ENCODE measurements around the gene FSD1L. TPM values are rescaled to one million over a fixed set of nuclear protein-coding genes. Genes with fewer than 3 reads are reported as not detected.

Gene FSD1L
- polyA plus RNA-seq, 3 donors, result 0.96 to 3.2 (median 1.5) TPM

- Histone ChIP-seq H3K9me3 (replicated peaks in 1 of 2; ENCODE audit: control insufficient read depth in 1 of 2, insufficient read depth in 1 of 2, low read length in 2 of 2) (no peaks in the 10 kb centered on the region), H2AFZ (ENCODE audit: insufficient read depth, low read depth, low read length, poor library complexity, severe bottlenecking) (no peak overlapping the region), H3K79me2 (ENCODE audit: insufficient read depth, low read length) (no peaks in the 10 kb centered on the region), H3K27me3 (ENCODE audit: control insufficient read depth in 2 of 2, insufficient read depth in 2 of 2, low read length in 2 of 2) (no peaks in the 10 kb centered on the region), H3K27ac (ENCODE audit: low read depth in 1 of 2, low read length in 2 of 2) (no peak overlapping the region), H3K36me3 (replicated peaks in 1 of 2; ENCODE audit: control insufficient read depth in 1 of 2, insufficient read depth in 2 of 2, low read length in 2 of 2) (peaks cover 4 to 23% of the 10 kb centered on the region in 2 donors), H4K20me1 (ENCODE audit: insufficient read depth, low read length) (no peaks in the 10 kb centered on the region), H3K4me2 (replicated peaks; ENCODE audit: extremely low read depth, low read length, poor library complexity, severe bottlenecking) (no peak overlapping the region), H3K4me1 (ENCODE audit: control insufficient read depth in 1 of 2, insufficient read depth in 2 of 2, low read length in 2 of 2) (no peaks in the 10 kb centered on the region), H3K9ac (ENCODE audit: insufficient read depth, low read length, poor library complexity, severe bottlenecking) (no peak overlapping the region), H3K4me3 (replicated peaks in 1 of 3; ENCODE audit: low read depth in 2 of 3, low read length in 3 of 3) (no peak overlapping the region)
- Mint-ChIP-seq H3K27me3 (ENCODE audit: low read depth in 3 of 3) (no peaks in the 10 kb centered on the region), H3K36me3 (peaks cover 38 to 51% of the 10 kb centered on the region in 2 donors), H3K9me3 (peaks cover 0 to 3% (median 1%) of the 10 kb centered on the region in 7 donors), H3K4me1 (no peaks in the 10 kb centered on the region), H3K4me3 (no peak overlapping the region), H3K27ac (no peak overlapping the region)
- WGBS (ENCODE audit: insufficient coverage), result 100% methylated on average over 1 of the region's 3 CpGs
- intact Hi-C loops (cut with micrococcal nuclease), result no loop called here
- no peak for TF ChIP-seq CTCF (IDR thresholded peaks at IDR 0.05)
- no peak for DNase-seq
Observed at GRCh38 chr9:105466898-105467455, 19.1 kb downstream of the FSD1L start.

DNA sequence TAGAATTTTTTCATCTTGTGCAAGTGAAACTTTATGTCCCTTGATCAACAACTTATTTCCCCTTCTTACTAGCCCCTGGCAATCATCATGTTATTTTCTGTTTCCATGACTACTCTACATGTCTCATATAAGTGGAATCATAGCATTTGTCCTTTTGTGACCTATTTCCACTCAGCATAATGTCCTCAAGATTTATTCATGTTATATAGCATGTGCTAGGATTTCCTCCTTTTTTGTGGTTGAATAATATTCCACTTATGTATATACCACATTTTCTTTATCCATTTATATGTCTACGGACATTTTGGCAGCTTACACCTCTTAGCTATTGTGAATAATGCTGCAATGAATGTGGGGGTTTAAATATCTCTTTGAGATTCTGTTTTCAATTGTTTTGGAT lies 21.0 kb downstream of the FSD1L start:
- no peak overlapping the region for H3K4me3 Mint-ChIP-seq
- intact Hi-C loops (cut with micrococcal nuclease), result no loop called here
- no peaks in the 10 kb centered on the region for H3K4me1 ChIP-seq (ENCODE audit: control insufficient read depth in 1 of 2, insufficient read depth in 2 of 2, low read length in 2 of 2)
- H3K27me3 ChIP-seq (ENCODE audit: control insufficient read depth in 2 of 2, insufficient read depth in 2 of 2, low read length in 2 of 2), result no peaks in the 10 kb centered on the region
- peaks cover 0 to 3% (median 1%) of the 10 kb centered on the region in 7 donors for H3K9me3 Mint-ChIP-seq
- no CpG with 5 or more reads among the region's 1 CpG for WGBS (ENCODE audit: insufficient coverage)
- no peaks in the 10 kb centered on the region for H4K20me1 ChIP-seq (ENCODE audit: insufficient read depth, low read length)
- H3K79me2 ChIP-seq (ENCODE audit: insufficient read depth, low read length), result no peaks in the 10 kb centered on the region
- no peaks in the 10 kb centered on the region for H3K27me3 Mint-ChIP-seq (ENCODE audit: low read depth in 3 of 3)
- peaks cover 4 to 23% of the 10 kb centered on the region in 2 donors for H3K36me3 ChIP-seq (replicated peaks in 1 of 2; ENCODE audit: control insufficient read depth in 1 of 2, insufficient read depth in 2 of 2, low read length in 2 of 2)
- H2AFZ ChIP-seq (ENCODE audit: insufficient read depth, low read depth, low read length, poor library complexity, severe bottlenecking), result no peak overlapping the region
- H3K4me3 ChIP-seq (replicated peaks in 1 of 3; ENCODE audit: low read depth in 2 of 3, low read length in 3 of 3), result no peak overlapping the region
- no peak overlapping the region for H3K9ac ChIP-seq (ENCODE audit: insufficient read depth, low read length, poor library complexity, severe bottlenecking)
- peaks cover 38 to 53% of the 10 kb centered on the region in 2 donors for H3K36me3 Mint-ChIP-seq
- no peak overlapping the region for H3K27ac ChIP-seq (ENCODE audit: low read depth in 1 of 2, low read length in 2 of 2)
- DNase-seq, result no peak
- TF ChIP-seq CTCF (IDR thresholded peaks at IDR 0.05), result no peak
- H3K4me1 Mint-ChIP-seq, result no peaks in the 10 kb centered on the region
- no peak overlapping the region for H3K4me2 ChIP-seq (replicated peaks; ENCODE audit: extremely low read depth, low read length, poor library complexity, severe bottlenecking)
- no peak overlapping the region for H3K27ac Mint-ChIP-seq
- H3K9me3 ChIP-seq (replicated peaks in 1 of 2; ENCODE audit: control insufficient read depth in 1 of 2, insufficient read depth in 1 of 2, low read length in 2 of 2), result no peaks in the 10 kb centered on the region
